ENCODE measurements around the gene ABI2. TPM values are rescaled to one million over a fixed set of nuclear protein-coding genes. Genes with fewer than 3 reads are reported as not detected.

Gene ABI2
- total RNA-seq, 4 donors from 2014 or later, result 9.8 to 69.6 (median 17.8) TPM

DNA sequence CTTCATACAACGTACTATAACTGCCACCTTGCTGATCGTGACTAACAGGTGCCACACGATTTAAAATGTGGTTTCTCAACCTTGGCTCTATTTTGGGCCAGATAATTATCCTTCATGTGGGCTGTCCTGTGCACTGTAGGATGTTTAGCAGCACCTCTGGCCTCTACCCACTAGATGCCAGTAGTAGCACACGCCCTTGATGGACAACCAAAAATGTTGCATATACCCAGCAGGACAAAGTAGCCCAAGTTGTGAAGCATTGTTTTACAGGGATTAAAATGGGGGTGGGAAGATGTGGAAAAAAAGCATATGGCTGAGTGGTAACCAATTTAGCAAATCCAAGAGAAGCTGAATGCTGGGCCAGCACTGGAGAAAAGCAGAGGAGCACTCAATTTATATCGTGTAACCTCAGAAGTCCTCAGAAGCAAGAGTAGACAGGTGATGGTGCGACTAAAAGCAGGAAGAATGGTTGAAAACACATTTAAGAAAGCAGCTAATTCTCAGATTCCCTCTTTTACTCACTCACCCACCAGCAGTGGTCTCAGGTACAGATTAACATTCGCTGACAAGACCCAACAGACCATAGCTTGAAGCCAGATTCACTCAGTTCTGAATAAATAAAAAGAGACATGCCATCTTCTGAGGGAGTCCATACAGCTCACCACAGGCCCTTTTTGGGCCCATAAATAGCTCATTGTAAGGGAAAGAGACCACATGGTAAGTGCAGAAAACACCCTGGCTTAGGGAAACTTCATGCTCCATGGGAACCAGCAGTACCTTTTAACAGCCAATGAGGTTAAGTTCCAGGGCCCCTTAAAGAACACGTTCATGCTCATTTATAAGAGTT, 156.3 kb downstream of the ABI2 start:
- H3K36me3 ChIP-seq, result peaks cover 0 to 14% (median 0%) of the 10 kb centered on the region in 4 donors
- H3K4me3 ChIP-seq, result no peak overlapping the region
- H3K27me3 ChIP-seq, result no peaks in the 10 kb centered on the region
- H3K27ac ChIP-seq, result no peak overlapping the region
- TF ChIP-seq, protein P1, sequence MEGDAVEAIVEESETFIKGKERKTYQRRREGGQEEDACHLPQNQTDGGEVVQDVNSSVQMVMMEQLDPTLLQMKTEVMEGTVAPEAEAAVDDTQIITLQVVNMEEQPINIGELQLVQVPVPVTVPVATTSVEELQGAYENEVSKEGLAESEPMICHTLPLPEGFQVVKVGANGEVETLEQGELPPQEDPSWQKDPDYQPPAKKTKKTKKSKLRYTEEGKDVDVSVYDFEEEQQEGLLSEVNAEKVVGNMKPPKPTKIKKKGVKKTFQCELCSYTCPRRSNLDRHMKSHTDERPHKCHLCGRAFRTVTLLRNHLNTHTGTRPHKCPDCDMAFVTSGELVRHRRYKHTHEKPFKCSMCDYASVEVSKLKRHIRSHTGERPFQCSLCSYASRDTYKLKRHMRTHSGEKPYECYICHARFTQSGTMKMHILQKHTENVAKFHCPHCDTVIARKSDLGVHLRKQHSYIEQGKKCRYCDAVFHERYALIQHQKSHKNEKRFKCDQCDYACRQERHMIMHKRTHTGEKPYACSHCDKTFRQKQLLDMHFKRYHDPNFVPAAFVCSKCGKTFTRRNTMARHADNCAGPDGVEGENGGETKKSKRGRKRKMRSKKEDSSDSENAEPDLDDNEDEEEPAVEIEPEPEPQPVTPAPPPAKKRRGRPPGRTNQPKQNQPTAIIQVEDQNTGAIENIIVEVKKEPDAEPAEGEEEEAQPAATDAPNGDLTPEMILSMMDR (IDR thresholded peaks at IDR 0.05), result peak; percentile 51 to 60 (median 59)
- TF ChIP-seq EP300 (IDR thresholded peaks at IDR 0.05; ENCODE audit: low read depth) (no peak), POLR2AphosphoS5 (IDR thresholded peaks at IDR 0.05) (no peak), POLR2A (IDR thresholded peaks at IDR 0.05) (no peak)
- no peaks in the 10 kb centered on the region for H3K9me3 ChIP-seq
- peak; percentile 38 for DNase-seq
- intact Hi-C loops (cut with DNase I; ENCODE audit: low total_unique reads), result loop anchor here (5.0 kb wide), 1 partner anchor 168 kb away; no protein-coding TSS in a partner anchor
- H3K4me1 ChIP-seq, result peaks cover 0 to 3% (median 0%) of the 10 kb centered on the region in 4 donors
- WGBS, 2 donors (ENCODE audit: low coverage in 1 of 2), result 63 to 78% methylated on average over 6 to 8 of the region's 8 CpGs
- in situ Hi-C loops (cut with MboI; ENCODE audit: low pct_ligation_motif_present in 1 of 4, low pct_unique_long_range_greater_than_20kb in 1 of 4, low sequenced_read_pairs in 3 of 4), result loop anchor here (5.0 to 25.0 kb wide), 6 partner anchors 178 to 430 kb away; no protein-coding TSS in a partner anchor

DNA sequence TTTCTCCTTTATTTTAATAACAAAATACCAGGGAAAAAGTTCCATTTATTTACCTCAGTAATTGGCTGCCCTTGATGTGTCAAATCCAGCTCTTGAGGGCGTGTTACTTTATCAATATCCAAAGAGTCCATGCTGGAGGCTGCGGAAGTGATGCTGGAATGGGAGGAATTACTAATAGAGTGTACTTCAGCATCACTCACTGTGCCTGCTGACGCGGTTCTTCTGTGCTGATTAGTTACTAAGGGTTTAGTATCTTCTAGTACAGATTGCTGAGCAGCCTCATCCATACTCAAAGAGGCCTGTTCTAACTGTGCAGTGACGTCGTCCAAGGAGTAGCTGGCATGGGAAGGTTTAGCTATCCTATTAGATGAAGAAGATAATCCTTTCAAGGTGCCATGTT, 161.3 kb downstream of the ABI2 start:
- no peaks in the 10 kb centered on the region for H3K27me3 ChIP-seq
- H3K9me3 ChIP-seq, result no peaks in the 10 kb centered on the region
- no peak for TF ChIP-seq POLR2AphosphoS5 (IDR thresholded peaks at IDR 0.05)
- TF ChIP-seq, protein P1 (IDR thresholded peaks at IDR 0.05), result no peak
- no peak for TF ChIP-seq EP300 (IDR thresholded peaks at IDR 0.05; ENCODE audit: low read depth)
- no peak for TF ChIP-seq POLR2A (IDR thresholded peaks at IDR 0.05)
- H3K4me3 ChIP-seq, result no peak overlapping the region
- in situ Hi-C loops (cut with MboI; ENCODE audit: low pct_ligation_motif_present in 1 of 4, low pct_unique_long_range_greater_than_20kb in 1 of 4, low sequenced_read_pairs in 3 of 4) (loop anchor here in 3 of 4 donors (10.0 to 25.0 kb wide), 5 partner anchors 173 to 425 kb away; no protein-coding TSS in a partner anchor), intact Hi-C loops (cut with DNase I; ENCODE audit: low total_unique reads) (no loop called here)
- WGBS, 2 donors (ENCODE audit: low coverage in 1 of 2), result 89 to 95% methylated on average over 6 of the region's 6 CpGs
- no peak for DNase-seq
- no peak overlapping the region for H3K27ac ChIP-seq
- H3K4me1 ChIP-seq, result peaks cover 0 to 2% (median 0%) of the 10 kb centered on the region in 4 donors
- peaks cover 0 to 22% (median 0%) of the 10 kb centered on the region in 4 donors for H3K36me3 ChIP-seq

DNA sequence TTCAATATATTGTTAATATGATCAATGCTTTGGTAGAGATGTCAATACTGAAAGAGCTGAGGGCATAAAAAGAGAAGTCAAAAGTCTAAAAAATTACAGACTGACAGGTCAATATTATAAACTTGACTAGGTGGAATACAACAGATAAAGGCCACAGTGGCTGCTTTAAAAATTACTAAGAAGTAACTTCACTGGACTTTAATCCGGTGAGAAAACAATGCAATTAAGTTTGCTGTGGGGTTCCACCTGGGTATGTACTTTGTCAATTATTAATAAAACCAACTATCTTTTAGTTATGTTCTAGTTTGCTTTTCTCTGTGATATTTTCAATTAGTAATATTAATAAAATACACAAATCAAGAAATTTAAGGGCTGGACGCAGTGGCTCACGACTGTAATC, 162.2 kb downstream of the ABI2 start:
- DNase-seq, result no peak
- Histone ChIP-seq H3K36me3 (peaks cover 0 to 22% (median 0%) of the 10 kb centered on the region in 4 donors), H3K4me1 (no peaks in the 10 kb centered on the region), H3K27me3 (no peaks in the 10 kb centered on the region), H3K27ac (no peak overlapping the region), H3K9me3 (no peaks in the 10 kb centered on the region), H3K4me3 (no peak overlapping the region)
- TF ChIP-seq POLR2AphosphoS5 (IDR thresholded peaks at IDR 0.05), result no peak
- TF ChIP-seq POLR2A (IDR thresholded peaks at IDR 0.05), result no peak
- TF ChIP-seq EP300 (IDR thresholded peaks at IDR 0.05; ENCODE audit: low read depth), result no peak
- TF ChIP-seq, protein P1 (IDR thresholded peaks at IDR 0.05), result no peak
- in situ Hi-C loops (cut with MboI; ENCODE audit: low pct_ligation_motif_present in 1 of 4, low pct_unique_long_range_greater_than_20kb in 1 of 4, low sequenced_read_pairs in 3 of 4), result loop anchor here in 2 of 4 donors (25.0 kb wide), 3 partner anchors 172 to 422 kb away; no protein-coding TSS in a partner anchor
- intact Hi-C loops (cut with DNase I; ENCODE audit: low total_unique reads), result no loop called here
- WGBS, 2 donors (ENCODE audit: low coverage in 1 of 2), result 73 to 87% methylated on average over 3 of the region's 3 CpGs

DNA sequence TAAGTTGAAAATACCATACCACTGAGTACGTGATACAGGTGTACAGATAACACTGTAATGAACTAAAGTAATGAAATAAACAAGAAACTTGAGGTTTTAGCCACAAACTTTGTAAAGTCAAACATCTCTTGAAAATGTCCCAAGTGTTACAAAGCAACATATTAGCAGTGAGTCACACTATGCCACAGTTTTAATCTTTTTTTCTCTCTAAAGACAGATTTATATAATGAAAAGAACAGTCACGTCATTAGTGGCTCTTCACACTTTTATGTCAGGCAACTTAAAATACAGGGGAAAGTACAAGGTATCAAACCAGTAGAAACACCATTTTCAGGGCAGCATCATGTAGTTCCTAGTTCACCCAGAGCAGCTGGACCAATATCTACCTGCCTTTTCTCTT, 164.8 kb downstream of the ABI2 start:
- no peaks in the 10 kb centered on the region for H3K27me3 ChIP-seq
- in situ Hi-C loops (cut with MboI; ENCODE audit: low pct_ligation_motif_present in 1 of 4, low pct_unique_long_range_greater_than_20kb in 1 of 4, low sequenced_read_pairs in 3 of 4), result loop anchor here in 2 of 4 donors (25.0 kb wide), 3 partner anchors 169 to 419 kb away; no protein-coding TSS in a partner anchor

More for the DNA sequence above, 164.8 kb downstream of the ABI2 start:
- TF ChIP-seq POLR2AphosphoS5 (IDR thresholded peaks at IDR 0.05) (no peak), EP300 (IDR thresholded peaks at IDR 0.05; ENCODE audit: low read depth) (no peak)
- TF ChIP-seq, protein P1 (IDR thresholded peaks at IDR 0.05), result no peak
- WGBS, 2 donors (ENCODE audit: low coverage in 1 of 2), result 78% methylated on average over 2 of the region's 2 CpGs
- no peak overlapping the region for H3K27ac ChIP-seq
- DNase-seq, result no peak
- H3K4me3 ChIP-seq, result no peak overlapping the region
- peaks cover 0 to 18% (median 0%) of the 10 kb centered on the region in 4 donors for H3K36me3 ChIP-seq
- H3K9me3 ChIP-seq, result no peaks in the 10 kb centered on the region
- peaks cover 0 to 5% (median 4%) of the 10 kb centered on the region in 4 donors for H3K4me1 ChIP-seq
- intact Hi-C loops (cut with DNase I; ENCODE audit: low total_unique reads), result no loop called here

All from transverse colon (tissue), 4 donors.